ENCODE measurements around the gene TTC3. TPM values are rescaled to one million over a fixed set of nuclear protein-coding genes. Genes with fewer than 3 reads are reported as not detected.

TTC3 gene
- total RNA-seq, 1 donor from 2014 or later, result 255 TPM

DNA sequence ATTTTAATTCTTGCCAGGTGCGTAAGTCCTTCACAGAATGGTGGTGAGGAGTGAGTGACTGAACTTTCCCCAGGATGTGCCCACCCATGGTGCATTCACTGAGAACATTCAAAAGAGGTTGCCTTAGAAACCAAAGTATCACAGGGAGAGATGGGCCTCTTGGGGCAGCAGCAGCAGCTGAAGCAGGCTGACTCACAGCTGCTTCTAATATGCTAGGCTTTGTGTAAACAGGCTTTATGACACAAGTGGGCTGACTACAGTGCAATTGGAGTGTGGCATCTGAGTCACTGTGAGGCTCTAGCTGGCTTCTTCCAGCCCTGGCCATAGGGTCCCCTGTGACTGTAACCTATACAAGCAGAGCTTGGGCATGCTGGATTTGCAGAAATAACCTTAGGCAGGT is 12.8 kb upstream of the TTC3 start:
- Mint-ChIP-seq H3K27me3 (no peaks in the 10 kb centered on the region), H3K9me3 (ENCODE audit: low read depth) (peaks cover 4% of the 10 kb centered on the region), H3K36me3 (ENCODE audit: insufficient read depth) (peaks cover 10% of the 10 kb centered on the region), H3K27ac (peak overlapping the region; percentile 51), H3K4me1 (ENCODE audit: low read depth) (peaks cover 4% of the 10 kb centered on the region), H3K4me3 (ENCODE audit: low read depth) (no peak overlapping the region)
- DNase-seq (ENCODE audit: low spot score, unreplicated experiment), result no peak
- TF ChIP-seq CTCF (IDR thresholded peaks at IDR 0.05; ENCODE audit: unreplicated experiment), result no peak

DNA sequence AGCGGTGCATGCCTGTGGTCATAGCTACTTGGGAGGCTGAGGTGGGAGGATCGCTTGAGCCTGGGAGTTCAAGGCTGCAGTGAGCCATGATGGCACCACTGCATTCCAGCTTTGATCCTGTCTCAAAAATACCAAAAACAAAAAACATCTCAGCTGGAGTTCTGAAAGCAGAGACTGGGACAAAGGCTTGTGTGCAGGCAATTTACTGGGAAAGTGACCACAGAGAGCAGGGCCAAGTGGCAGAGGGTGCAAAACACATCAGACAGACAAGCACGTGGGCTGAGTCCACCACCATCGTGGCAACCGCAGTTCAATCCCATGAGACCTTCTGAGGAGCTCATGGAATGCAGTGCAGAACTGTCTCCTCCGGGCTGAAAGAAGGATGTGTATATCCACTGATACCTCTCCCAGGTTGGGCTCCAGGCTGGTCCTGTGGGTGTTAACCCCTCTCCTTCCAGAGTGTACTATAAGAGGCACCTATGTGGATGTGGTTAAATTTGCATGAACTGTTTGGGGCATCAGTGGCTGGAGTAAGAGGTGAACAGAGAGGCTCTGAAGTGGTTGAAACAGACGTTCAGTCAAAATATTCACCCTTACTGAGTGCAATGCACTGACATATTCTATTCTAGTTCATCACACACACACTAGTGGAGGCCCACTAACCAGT is 11.0 kb upstream of the TTC3 start:
- no peak for DNase-seq (ENCODE audit: low spot score, unreplicated experiment)
- Mint-ChIP-seq H3K27me3 (no peaks in the 10 kb centered on the region), H3K9me3 (ENCODE audit: low read depth) (no peaks in the 10 kb centered on the region), H3K27ac (no peak overlapping the region), H3K36me3 (ENCODE audit: insufficient read depth) (peaks cover 3% of the 10 kb centered on the region), H3K4me1 (ENCODE audit: low read depth) (peaks cover 4% of the 10 kb centered on the region), H3K4me3 (ENCODE audit: low read depth) (no peak overlapping the region)
- no peak for TF ChIP-seq CTCF (IDR thresholded peaks at IDR 0.05; ENCODE audit: unreplicated experiment)

- Mint-ChIP-seq H3K27me3 (no peaks in the 10 kb centered on the region), H3K27ac (no peak overlapping the region), H3K4me3 (ENCODE audit: low read depth) (no peak overlapping the region), H3K36me3 (ENCODE audit: insufficient read depth) (peaks cover 5% of the 10 kb centered on the region), H3K4me1 (ENCODE audit: low read depth) (peaks cover 4% of the 10 kb centered on the region), H3K9me3 (ENCODE audit: low read depth) (no peaks in the 10 kb centered on the region)
- no peak for DNase-seq (ENCODE audit: low spot score, unreplicated experiment)
- TF ChIP-seq CTCF (IDR thresholded peaks at IDR 0.05; ENCODE audit: unreplicated experiment), result no peak
These were observed 10.5 kb upstream of the TTC3 start for GRCh38 chr21:37062593-37062935.

DNA sequence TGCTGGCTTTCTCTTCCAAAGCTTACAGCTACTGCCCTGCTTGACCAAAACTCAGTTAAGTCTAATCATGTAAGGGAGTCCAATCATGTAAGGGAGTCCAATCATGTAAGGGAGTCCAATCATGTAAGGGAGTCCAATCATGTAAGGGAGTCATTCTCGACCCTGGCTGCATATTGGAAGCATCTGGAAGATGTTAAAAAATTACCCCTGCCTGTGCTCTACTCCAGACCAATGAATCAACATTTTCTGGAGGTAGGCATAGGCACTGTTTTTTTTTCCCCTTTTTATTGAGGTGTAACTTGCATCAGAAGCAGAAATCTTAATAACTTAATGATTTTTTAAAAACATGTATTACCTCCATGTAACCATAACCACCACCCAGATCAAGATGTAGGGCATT is 9.6 kb upstream of the TTC3 start:
- Mint-ChIP-seq H3K9me3 (ENCODE audit: low read depth) (no peaks in the 10 kb centered on the region), H3K27ac (no peak overlapping the region), H3K36me3 (ENCODE audit: insufficient read depth) (peaks cover 8% of the 10 kb centered on the region), H3K27me3 (no peaks in the 10 kb centered on the region), H3K4me3 (ENCODE audit: low read depth) (no peak overlapping the region), H3K4me1 (ENCODE audit: low read depth) (peaks cover 4% of the 10 kb centered on the region)
- TF ChIP-seq CTCF (IDR thresholded peaks at IDR 0.05; ENCODE audit: unreplicated experiment), result no peak
- no peak for DNase-seq (ENCODE audit: low spot score, unreplicated experiment)

DNA sequence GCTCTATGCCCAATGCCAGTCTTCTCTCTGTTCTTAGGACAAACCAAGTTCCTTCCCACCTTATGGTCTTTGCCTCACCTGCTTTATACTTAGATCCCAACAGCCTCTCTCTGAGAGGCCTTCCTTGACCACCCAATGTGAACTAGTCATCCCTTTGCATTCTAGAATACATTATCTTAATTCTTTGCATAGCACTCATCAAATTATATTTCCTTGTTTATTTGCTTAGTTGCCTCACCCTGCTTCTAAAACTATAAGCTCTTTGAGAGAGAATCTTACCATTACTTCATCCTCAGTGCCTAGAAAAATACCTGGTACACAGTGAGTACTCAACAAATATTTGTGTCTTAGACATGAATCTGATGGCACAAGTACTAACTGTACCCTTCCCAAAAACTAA is 8.2 kb upstream of the TTC3 start:
- H3K4me1 Mint-ChIP-seq (ENCODE audit: low read depth), result peaks cover 4% of the 10 kb centered on the region
- H3K36me3 Mint-ChIP-seq (ENCODE audit: insufficient read depth), result peaks cover 12% of the 10 kb centered on the region
- no peaks in the 10 kb centered on the region for H3K9me3 Mint-ChIP-seq (ENCODE audit: low read depth)
- H3K27me3 Mint-ChIP-seq, result no peaks in the 10 kb centered on the region
- DNase-seq (ENCODE audit: low spot score, unreplicated experiment), result no peak
- no peak overlapping the region for H3K27ac Mint-ChIP-seq
- no peak for TF ChIP-seq CTCF (IDR thresholded peaks at IDR 0.05; ENCODE audit: unreplicated experiment)
- H3K4me3 Mint-ChIP-seq (ENCODE audit: low read depth), result no peak overlapping the region

Measured in progenitor cell of endocrine pancreas (in vitro differentiated cells).